ENCODE data around the gene PADI1.

PADI1 gene

DNA sequence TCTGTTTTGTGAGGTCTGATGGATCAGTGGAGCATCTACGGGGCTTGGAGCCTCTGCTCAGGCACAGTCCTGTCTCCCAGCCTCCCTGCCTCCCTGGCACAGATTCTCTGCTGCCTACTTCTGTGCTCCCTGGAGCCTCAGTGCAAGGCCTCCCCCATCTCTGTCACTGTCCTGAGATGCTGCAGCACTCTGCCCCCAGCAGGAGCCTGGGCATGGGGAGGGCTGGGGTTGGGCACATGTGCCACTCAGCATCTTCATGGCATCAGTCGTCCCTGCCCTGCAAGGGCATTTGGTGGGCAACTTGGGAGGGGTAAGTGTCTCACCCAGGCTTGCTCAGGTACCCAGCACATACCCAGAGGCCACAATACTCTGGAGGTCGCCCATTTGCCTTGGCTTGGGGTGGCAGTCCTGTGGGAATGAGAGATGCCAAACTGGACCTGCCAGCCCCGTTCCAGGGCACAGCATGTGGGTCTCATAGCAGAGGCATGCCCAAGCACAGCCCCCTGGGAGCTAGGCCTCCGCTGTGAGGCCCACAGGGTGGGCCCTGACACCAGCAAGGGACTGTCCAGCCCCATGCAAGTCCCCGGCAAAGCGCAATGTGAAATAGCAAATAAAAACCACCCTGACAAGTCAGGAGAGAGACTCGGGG, 72.7 kb downstream of the PADI1 start:
- no peak for DNase-seq

DNA sequence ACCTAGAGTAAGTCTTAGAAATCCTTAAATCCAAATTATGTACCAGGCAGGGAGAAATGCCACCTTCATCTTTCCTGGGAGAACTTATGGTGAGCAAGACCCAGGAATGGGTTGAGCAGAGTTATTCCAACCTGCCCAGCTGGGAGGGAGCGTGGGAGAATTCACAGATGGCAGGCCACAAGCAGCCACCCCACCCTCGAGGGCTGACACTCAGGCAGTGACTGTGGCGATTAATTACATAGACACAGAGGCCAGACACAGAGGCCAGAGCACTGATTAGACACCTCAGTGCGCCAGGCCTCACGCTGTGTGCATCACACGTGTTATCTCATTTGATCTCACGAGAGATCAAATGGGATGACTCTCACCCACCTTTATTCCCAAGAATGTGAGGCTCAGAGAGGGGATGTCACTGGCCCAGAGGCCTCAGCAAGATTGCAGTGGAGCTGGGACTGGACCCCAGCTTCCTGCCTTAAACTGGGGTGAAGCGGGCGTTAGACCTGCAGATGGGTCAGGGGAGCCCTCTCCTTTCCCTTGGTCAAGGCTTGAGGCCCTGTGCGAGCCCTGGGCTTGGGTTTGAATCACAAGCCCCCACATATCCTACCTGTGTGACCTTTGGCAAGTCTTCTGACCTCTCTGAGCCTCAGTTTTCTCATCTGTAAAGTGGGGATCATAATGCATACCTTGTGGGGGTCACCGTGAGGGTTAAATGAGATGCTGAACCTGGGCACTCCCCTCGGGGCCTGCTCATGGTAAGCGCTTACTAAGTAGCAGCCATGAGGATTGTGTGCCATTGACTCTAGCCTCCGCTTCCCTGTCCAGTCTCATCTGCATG, 74.3 kb downstream of the PADI1 start:
- DNase-seq: no peak

DNA sequence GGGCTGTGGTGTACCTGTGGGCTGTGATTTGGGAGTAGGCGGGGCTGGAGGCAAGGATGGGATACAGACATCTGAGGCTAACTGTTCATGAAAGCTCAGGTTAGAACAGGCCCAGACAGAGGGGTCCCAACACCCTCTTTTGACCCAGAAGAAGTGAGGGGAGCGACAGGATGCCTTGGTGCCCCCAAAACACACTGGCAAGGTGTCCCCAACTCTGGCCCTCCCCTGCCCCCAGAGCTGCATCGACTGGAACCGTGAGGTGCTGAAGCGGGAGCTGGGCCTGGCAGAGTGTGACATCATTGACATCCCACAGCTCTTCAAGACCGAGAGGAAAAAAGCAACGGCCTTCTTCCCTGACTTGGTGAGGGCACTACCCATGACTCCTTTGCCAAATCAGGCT, 75.5 kb downstream of the PADI1 start:
- no peak for DNase-seq

DNA sequence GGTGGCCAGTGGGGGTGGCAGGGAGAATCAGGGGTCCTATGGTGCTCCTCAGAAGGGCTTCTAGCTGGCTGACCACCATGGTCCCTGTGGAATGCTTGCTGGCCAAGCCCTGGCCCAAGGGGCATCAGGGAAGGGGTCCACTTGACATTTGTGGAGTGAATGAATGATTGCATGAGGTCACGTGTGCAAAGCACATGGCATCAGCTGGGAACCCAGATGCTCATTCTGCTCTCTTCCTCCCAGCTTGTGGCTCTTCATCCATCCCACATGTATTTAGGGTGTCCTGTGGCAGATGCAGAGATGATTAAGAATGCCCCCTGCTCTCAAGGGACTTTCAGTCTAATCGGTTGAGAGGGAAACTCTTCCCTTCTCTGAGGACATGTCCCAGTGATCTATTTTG, 76.0 kb downstream of the PADI1 start:
- no peak for DNase-seq

DNA sequence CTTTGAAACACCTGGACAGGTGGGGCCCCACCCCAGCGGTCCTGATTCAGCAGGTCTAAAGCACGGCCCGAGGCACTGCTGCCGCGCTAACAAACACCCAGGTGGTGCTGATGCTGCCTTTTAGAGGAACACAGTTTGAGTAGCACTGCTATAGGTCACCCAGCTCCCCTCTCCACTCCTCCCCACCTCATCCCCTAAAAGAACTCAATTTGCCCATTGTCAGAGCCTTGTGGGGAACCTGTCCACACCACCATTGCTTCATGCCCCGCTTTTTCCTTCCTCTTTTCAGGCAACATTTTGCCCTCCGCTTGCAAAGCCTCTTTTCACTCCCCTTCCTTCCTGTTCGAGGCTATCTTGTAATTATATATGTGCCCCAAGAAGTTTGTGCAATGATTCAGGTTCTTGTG, 76.8 kb downstream of the PADI1 start:
- no peak for DNase-seq

DNA sequence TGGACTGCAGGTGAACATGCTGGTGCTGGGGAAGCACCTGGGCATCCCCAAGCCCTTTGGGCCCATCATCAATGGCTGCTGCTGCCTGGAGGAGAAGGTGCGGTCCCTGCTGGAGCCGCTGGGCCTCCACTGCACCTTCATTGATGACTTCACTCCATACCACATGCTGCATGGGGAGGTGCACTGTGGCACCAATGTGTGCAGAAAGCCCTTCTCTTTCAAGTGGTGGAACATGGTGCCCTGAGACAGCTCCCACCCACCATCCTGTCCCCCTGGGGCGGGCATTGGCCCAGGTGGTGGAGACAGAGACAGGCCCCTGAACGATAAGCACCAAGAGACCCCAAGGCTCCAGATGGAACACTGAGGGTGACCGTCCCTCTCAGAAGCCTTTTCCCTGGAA, 77.9 kb downstream of the PADI1 start:
- DNase-seq: no peak

DNA sequence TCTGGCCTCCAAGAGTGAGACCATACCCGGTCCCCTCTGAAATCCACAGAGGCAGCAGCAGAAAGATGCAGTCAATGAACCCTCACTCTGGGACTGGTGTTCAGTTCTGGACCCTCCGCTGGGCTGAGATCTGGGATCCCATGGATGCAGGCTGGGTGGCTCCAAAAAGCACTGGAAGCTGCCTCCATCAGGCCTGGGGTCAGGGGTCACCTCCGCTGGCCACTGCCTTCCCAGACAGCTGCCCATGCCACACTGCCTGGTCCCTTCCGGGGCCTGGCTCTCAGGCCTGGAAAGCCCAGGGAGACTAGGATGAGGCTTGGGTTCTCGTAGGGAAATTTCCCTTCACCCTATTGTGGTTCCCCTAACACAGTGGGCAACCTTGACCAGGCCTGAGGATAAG, 81.7 kb downstream of the PADI1 start:
- DNase-seq: no peak

DNA sequence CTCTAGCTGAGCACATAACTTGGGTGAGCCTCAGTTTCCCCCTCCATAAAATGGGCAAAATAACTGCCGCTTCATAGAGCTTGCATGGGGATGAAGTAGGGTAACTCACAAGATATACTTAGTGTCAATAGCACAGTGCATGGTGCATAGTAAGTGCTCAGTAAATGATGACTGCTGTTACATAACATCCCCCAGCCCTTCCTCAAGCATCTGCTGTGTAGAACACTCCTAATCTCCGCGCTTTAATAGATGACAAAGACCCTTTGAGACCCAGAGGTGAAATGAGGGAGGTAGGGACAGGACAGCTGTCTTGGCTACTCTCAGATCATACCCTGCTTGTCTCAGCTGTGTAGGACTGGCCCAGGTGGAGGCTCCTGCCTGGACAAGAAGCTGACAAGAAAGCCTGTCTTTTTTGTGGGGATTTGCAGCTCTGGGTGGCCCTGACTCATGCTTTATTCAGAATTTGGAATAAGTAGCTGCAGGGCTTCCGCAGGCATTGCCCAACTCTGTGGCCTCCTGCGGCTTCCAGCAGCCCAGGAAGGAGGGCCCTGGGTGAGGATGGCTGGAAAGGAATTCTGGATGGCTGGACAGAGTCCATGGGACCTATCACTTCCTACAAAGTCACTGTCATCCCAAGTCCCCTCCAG, 82.3 kb downstream of the PADI1 start:
- no peak for DNase-seq

DNA sequence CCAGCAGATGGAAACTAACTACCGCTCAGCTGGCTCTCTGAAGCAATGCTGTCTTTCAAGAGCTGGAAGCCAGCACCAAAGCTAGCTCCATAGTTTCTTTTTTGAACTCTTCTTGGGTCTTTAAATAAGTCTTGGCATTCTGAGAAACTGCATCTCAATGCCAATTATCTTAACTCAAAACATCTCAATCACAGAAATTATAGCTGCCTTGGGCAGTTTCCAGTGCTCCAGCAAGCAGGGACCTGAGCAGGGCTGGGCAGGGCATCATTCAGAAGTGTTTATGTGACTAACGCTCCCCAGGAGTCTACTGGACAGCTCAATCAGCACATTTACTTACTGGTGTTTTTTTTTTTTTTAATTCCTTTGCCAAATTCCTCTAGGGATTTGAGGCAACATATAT, 84.8 kb downstream of the PADI1 start:
- no peak for DNase-seq

DNA sequence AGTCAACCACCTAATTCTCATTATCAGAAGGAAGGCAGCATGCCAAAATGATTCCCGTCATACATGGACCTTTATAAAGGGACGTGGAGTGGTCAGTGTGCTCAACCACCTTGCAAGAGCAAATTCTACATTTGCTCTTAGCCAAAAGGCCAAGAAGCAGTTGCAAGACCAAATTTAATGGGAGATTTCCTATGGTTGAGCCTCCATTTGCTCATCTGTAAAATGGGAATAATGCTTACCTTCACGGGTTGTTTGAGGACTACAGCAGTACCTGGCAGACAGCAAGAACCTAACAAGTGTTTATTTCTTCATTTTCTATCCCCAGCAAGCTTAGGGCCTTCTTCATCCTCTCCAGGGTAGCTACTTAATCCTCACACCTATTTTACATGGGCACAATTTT, 85.6 kb downstream of the PADI1 start:
- DNase-seq: no peak

DNA sequence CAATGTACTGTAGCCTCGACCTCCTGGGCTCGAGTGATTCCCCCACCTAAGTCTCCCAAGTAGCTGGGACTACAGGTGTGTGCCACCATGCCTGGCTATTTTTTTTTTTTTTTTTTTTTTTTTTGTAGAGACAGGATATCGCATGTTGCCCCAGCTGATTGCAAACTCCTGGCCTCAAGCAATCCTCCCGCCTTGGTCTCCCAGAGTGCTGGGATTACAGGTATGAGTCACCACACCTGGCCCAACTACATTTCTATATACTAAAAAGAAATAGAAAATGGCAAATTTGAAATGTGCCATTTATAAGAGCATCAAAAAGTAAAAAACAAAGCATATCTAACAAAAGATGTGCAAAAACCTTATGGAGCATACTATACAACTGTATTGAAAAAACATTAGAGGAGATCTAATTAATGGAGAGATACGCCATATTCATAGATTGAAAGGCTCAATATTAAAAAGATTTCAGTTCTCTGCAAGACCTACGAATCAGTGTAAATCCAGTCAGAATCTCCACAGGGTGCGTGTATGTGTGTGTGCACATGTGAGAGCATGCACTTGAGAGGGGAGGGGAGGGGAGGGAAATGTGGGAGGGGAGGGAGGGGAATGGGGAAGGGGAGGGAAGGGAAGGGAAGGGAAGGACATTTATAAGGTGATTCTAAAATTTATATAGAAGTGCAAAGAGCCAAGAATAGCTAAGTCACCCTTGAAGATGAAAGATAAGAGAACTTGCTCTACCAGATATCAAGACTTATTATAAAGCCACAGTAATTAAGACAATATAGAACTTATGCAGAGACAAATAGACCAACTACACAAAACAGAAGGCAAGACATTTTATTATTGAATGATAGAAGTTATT, 87.6 kb downstream of the PADI1 start:
- no peak for DNase-seq

DNA sequence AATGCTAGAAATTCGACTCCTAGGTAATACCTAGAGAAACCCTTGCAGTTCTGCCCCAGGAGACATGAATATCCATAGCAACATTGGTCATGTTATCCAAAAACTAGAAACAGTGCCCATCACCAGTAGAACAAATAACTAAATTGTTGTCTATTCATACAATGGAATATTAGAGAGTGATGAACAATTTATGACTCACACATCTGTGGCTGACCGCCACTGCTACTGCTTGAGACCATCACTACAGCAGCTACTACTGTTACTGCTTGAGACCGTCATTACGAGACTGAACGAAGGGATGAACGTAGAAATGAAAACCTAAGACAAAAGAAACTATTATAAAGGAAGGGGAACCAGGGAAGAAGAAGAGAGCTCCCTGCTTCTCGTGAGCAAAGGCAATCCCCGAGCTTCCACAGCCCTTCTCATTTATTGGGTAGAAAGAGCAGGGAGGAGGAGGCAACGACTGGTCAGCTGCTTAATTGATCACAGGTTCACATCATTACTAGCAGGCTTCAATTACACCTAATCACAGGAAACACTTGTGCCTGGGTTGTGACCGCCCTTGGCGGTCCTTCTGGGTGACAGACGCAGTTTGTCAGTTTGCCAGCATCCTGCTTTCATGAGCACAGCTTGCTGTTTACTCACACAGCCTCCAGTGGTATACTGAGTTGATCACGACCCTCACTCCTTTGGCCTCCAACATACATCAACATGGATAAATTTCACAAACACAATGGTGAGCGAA, 88.9 kb downstream of the PADI1 start:
- DNase-seq: no peak

DNA sequence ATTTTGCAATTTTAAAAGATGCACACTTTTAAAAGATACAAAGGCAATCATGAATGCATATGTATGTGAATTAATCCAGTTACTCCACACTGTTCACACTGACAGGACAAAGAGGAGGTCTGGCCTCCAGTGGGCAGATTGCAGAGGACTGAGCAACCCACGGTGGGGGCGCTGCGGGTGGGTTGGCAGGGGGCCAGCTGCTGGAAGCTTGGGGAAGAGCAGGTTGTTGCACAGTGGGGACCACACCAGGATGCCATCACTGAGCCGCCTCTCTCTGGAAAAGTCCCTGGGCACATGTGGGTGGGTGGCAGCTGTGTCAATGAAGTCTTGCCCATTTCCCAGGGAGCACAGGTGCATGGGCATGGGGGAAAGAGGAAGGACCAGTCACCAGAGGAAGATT, 90.4 kb downstream of the PADI1 start:
- no peak for DNase-seq
